Prostate gland (tissue), 2 donors: ENCODE data around the gene UNC5C. TPM values are rescaled to one million over a fixed set of nuclear protein-coding genes. Genes with fewer than 3 reads are reported as not detected.

Experiments used
- DNase-seq: peaks from one replicate; pipeline ENCODE4 v3.0.0-alpha.2; 2019; ENCODE audit warnings: low spot score
- H3K27ac ChIP-seq, 2 donors: fragments of 200-600 bp; sonication (generic); 2 replicates each; pipeline ENCODE4 v1.5.1; 2017 to 2019
- H3K27me3 ChIP-seq: fragments of 200-600 bp; sonication (generic); replicated peaks from 2 replicates; pipeline ENCODE4 v1.5.1; 2019; ENCODE audit not compliant: insufficient read depth
- H3K36me3 ChIP-seq, 2 donors: fragments of 200-600 bp; sonication (generic); 1 replicate in 1 of 2; 2 replicates in 1 of 2; pipeline versions ENCODE4 v1.5.1 to v1.8.1; 2017 to 2019
- H3K4me1 ChIP-seq: fragments of 200-600 bp; sonication (generic); replicated peaks from 2 replicates; pipeline ENCODE4 v1.5.1; 2019
- H3K4me3 ChIP-seq, 2 donors: fragments of 200-600 bp; sonication (generic); 2 replicates each; pipeline ENCODE4 v1.5.1; 2017 to 2019
- H3K9me3 ChIP-seq: fragments of 200-600 bp; sonication (generic); 2 replicates; pipeline ENCODE4 v1.5.1; 2017
- POLR2A ChIP-seq: fragments of 450-650 bp; IDR thresholded peaks from one replicate; pipeline ENCODE4 v1.6.1; 2016; ENCODE audit warnings: antibody characterized with exemption, mild to moderate bottlenecking
- POLR2AphosphoS5 ChIP-seq: sonication (generic); formaldehyde crosslinking; IDR thresholded peaks from one replicate; pipeline ENCODE4 v1.6.1; 2017; ENCODE audit warnings: antibody characterized with exemption
- WGBS: methylation state at CpG from one replicate; pipeline ENCODE4 v1.1.5; 2018; 5-methylcytosine and 5-hydroxymethylcytosine counted together
- intact Hi-C: fragments of 100-400 bp; cut with DNase I; formaldehyde crosslinking; loops from one replicate; pipeline ENCODE4 v1.14.2; 2022
- total RNA-seq, 2 donors: library from RNA; depleted of rRNA; stranded (reverse); fragments of >200 nt; gene quantifications; one replicate each; pipeline ENCODE4 v1.1.0, GENCODE V29; 2016
- TF ChIP-seq, protein P1 (sequence below), 4 experiments: fragments of 200-600 bp in 2 of 4; fragments of 450-650 bp in 2 of 4; sonication (generic) in 2 of 4; IDR thresholded peaks; 1 replicate in 3 of 4; 2 replicates in 1 of 4; pipeline ENCODE4 v1.5.1; 2016 to 2019; ENCODE audit warnings: antibody characterized with exemption in 4 of 4, mild to moderate bottlenecking in 2 of 4, moderate library complexity in 2 of 4

Gene UNC5C
- total RNA-seq, 2 donors from 2014 or later: 1.8 to 15.5 TPM

DNA sequence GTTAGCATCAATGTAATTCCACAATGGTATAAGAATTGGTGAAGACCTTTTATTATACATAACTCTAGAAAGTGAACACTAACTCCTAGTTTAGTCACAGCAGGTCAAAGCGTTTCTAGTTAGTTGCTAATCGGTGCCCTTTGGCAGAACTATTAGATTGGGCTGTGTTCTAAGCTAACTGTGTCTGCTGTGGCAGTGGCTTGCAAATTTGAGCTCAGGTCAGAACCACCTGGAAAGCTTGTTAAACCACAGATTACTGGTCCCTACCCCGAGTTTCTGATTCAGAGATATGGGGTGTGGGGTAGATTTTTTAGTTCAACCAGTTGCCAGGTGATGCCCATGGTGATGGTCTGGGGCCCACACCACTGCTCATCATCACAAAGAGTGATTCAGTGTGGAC, 332.1 kb downstream of the UNC5C start:
- Histone ChIP-seq H3K4me1 (no peaks in the 10 kb centered on the region), H3K27ac (no peak overlapping the region), H3K27me3 (no peaks in the 10 kb centered on the region), H3K4me3 (no peak overlapping the region), H3K36me3 (no peaks in the 10 kb centered on the region), H3K9me3 (no peaks in the 10 kb centered on the region)
- 85% methylated on average over 3 of the region's 3 CpGs for WGBS
- intact Hi-C loops: no loop called here
- TF ChIP-seq POLR2A: no peak
- DNase-seq: no peak

DNA sequence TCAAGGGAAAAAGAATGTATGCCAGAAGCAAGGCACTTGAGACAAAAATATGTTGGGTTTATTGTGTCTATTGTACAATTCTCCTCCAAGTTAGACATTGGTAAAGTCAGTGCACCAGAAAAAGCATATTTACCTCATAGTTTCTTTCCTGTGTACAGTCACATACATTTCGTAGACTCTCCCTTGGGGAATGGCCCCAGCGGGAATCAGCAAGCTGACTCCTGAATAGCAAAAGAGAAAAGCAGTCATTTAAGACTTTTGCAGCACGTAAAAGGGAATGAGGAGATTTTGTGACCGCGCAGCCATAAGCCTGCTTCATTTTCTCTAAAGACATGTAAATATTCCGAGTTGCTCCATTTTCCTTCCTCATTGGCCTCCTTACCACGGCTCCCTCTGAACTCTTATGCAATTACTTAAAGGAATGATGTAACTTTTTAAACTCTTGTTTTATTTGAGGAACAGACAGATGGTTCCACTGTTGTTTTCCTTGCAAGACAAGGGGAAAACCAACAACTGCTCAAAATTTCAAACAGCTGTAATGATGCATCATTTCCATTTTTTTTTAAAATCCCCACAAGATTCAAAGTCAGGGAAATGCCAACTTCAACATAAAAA, 332.7 kb downstream of the UNC5C start:
- Histone ChIP-seq H3K4me3 (no peak overlapping the region), H3K27me3 (no peaks in the 10 kb centered on the region), H3K4me1 (no peaks in the 10 kb centered on the region), H3K27ac (no peak overlapping the region), H3K9me3 (no peaks in the 10 kb centered on the region), H3K36me3 (no peaks in the 10 kb centered on the region)
- DNase-seq: no peak
- 85% methylated on average over 7 of the region's 7 CpGs for WGBS
- TF ChIP-seq, protein P1, sequence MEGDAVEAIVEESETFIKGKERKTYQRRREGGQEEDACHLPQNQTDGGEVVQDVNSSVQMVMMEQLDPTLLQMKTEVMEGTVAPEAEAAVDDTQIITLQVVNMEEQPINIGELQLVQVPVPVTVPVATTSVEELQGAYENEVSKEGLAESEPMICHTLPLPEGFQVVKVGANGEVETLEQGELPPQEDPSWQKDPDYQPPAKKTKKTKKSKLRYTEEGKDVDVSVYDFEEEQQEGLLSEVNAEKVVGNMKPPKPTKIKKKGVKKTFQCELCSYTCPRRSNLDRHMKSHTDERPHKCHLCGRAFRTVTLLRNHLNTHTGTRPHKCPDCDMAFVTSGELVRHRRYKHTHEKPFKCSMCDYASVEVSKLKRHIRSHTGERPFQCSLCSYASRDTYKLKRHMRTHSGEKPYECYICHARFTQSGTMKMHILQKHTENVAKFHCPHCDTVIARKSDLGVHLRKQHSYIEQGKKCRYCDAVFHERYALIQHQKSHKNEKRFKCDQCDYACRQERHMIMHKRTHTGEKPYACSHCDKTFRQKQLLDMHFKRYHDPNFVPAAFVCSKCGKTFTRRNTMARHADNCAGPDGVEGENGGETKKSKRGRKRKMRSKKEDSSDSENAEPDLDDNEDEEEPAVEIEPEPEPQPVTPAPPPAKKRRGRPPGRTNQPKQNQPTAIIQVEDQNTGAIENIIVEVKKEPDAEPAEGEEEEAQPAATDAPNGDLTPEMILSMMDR (IDR thresholded peaks at IDR 0.05): no peak
- TF ChIP-seq POLR2AphosphoS5: no peak
- TF ChIP-seq POLR2A: no peak
- intact Hi-C loops: no loop called here

DNA sequence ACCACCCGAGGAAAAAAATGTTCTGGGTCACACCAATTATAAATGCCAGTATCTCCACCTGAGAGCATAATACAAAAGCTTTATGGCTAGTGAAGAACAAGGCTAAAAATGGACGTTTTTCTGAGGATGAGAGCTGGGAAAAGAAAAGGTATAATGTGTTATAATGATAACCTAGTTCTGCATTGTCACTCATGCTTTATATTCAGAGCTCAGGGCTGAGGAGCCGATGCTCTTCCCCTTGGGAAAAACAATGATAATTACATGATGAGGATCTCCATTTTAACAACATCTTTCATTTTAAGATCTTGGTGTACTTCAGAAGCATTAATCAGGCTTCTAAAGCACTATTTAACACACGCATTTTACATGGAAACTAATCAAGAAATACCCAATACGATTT, 333.7 kb downstream of the UNC5C start:
- no peaks in the 10 kb centered on the region for H3K9me3 ChIP-seq
- WGBS: 84% methylated on average over 5 of the region's 5 CpGs

DNA sequence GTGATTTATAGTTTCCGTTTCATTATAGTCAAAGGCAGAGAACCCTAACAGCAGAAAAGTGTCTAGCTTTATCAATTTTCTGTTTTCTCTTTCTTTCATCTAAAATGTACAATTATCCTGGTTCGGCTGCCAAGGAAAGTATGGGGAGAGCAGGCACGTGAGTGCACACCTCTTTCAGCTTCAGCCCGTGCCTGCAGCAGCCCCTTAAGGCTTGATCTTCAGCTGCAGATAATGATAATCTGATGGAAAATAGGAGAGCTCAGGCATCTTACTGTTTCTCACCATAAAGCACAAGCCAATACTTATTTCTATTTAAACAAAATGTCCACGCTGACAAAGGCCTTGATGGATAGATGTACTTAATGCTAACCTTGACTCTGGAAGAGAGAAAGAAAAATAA, 334.4 kb downstream of the UNC5C start:
- Histone ChIP-seq H3K4me1 (no peaks in the 10 kb centered on the region), H3K27ac (no peak overlapping the region), H3K27me3 (no peaks in the 10 kb centered on the region), H3K9me3 (no peaks in the 10 kb centered on the region), H3K4me3 (no peak overlapping the region), H3K36me3 (no peaks in the 10 kb centered on the region)
- WGBS: 58% methylated on average over 5 of the region's 5 CpGs
- no peak for DNase-seq
- TF ChIP-seq, protein P1 (IDR thresholded peaks at IDR 0.05): no peak
- TF ChIP-seq POLR2A (no peak), POLR2AphosphoS5 (no peak)
- intact Hi-C loops: no loop called here

More for the DNA sequence above, 333.7 kb downstream of the UNC5C start:
- TF ChIP-seq POLR2A (no peak), POLR2AphosphoS5 (no peak)
- TF ChIP-seq, protein P1 (IDR thresholded peaks at IDR 0.05): no peak
- no peak overlapping the region for H3K4me3 ChIP-seq
- no peaks in the 10 kb centered on the region for H3K4me1 ChIP-seq
- intact Hi-C loops: no loop called here
- DNase-seq: no peak
- no peaks in the 10 kb centered on the region for H3K36me3 ChIP-seq
- H3K27ac ChIP-seq: no peak overlapping the region
- H3K27me3 ChIP-seq: no peaks in the 10 kb centered on the region

DNA sequence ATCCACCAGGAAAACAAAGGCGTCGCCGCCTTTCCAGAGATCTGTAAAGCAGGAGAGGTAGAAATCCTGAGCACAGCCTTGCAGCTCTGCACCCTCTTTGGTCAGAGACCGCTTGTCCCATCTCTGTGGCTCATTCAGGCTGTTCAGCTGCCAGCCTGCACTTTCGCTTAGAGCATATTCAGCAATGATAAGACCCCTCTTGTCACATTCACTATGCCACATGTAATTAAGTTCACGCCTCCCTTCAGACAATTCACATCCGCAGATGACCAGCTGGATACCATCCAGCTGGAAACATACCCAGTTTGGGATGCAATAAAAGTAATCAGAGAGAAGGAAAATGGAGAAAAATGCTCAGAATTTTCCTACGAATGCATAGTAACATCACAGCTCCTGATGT, 335.4 kb downstream of the UNC5C start:
- no peaks in the 10 kb centered on the region for H3K36me3 ChIP-seq
- H3K4me1 ChIP-seq: no peaks in the 10 kb centered on the region
- H3K27ac ChIP-seq: no peak overlapping the region
- no peak overlapping the region for H3K4me3 ChIP-seq
- no peak for DNase-seq
- 81% methylated on average over 8 of the region's 8 CpGs for WGBS
- intact Hi-C loops: no loop called here
- TF ChIP-seq, protein P1 (IDR thresholded peaks at IDR 0.05): no peak
- no peak for TF ChIP-seq POLR2AphosphoS5
- no peak for TF ChIP-seq POLR2A
- H3K27me3 ChIP-seq: no peaks in the 10 kb centered on the region
- no peaks in the 10 kb centered on the region for H3K9me3 ChIP-seq
